ENCODE results near the gene FGG. TPM values are rescaled to one million over a fixed set of nuclear protein-coding genes. Genes with fewer than 3 reads are reported as not detected.
"Not testable (repeated sequence)": the region's sequence is repeated elsewhere in the genome, so short reads cannot be mapped to it uniquely, and the experiment has no call there.

FGG gene
- total RNA-seq, 1 donor from 2014 or later: not detected

DNA sequence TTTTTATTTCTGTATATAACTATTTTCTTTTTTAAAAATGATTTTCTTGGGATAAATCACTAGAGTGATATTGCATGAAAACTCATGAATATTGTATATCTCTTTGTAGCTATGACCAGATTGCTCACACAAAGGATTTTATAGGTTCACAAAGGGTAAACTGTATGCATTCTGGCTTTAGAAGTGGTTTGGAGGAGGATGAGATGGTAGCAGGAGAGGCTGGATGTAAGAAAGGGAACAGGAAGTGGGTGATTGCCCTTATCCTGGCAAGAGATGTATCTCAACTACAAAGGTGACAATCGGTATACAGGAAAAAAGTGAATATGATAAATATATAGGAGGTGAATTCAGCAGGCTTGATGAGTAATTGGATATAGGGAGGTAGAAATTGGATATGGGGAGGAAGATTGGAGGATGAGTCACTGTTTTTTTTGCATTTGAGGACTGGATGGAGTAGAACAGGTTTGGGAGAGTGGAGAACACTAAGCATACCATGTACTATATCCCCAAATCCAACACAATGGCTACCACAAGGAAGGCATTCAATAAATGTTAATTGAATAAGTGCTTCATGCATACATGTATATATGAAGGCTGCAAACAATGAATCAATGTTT, 9.9 kb downstream of the FGG start:
- H3K4me3 ChIP-seq (ENCODE audit: low read depth, low read length): no peak overlapping the region
- H3K36me3 ChIP-seq (ENCODE audit: control insufficient read depth, insufficient read depth, low read length): no peaks in the 10 kb centered on the region
- no peaks in the 10 kb centered on the region for H3K27me3 ChIP-seq (ENCODE audit: control insufficient read depth, insufficient read depth, low read length)
- no peak for DNase-seq (ENCODE audit: low read depth)
- TF ChIP-seq, protein P1, sequence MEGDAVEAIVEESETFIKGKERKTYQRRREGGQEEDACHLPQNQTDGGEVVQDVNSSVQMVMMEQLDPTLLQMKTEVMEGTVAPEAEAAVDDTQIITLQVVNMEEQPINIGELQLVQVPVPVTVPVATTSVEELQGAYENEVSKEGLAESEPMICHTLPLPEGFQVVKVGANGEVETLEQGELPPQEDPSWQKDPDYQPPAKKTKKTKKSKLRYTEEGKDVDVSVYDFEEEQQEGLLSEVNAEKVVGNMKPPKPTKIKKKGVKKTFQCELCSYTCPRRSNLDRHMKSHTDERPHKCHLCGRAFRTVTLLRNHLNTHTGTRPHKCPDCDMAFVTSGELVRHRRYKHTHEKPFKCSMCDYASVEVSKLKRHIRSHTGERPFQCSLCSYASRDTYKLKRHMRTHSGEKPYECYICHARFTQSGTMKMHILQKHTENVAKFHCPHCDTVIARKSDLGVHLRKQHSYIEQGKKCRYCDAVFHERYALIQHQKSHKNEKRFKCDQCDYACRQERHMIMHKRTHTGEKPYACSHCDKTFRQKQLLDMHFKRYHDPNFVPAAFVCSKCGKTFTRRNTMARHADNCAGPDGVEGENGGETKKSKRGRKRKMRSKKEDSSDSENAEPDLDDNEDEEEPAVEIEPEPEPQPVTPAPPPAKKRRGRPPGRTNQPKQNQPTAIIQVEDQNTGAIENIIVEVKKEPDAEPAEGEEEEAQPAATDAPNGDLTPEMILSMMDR (IDR thresholded peaks at IDR 0.05; ENCODE audit: insufficient read depth, low read length, poor library complexity, severe bottlenecking): no peak

DNA sequence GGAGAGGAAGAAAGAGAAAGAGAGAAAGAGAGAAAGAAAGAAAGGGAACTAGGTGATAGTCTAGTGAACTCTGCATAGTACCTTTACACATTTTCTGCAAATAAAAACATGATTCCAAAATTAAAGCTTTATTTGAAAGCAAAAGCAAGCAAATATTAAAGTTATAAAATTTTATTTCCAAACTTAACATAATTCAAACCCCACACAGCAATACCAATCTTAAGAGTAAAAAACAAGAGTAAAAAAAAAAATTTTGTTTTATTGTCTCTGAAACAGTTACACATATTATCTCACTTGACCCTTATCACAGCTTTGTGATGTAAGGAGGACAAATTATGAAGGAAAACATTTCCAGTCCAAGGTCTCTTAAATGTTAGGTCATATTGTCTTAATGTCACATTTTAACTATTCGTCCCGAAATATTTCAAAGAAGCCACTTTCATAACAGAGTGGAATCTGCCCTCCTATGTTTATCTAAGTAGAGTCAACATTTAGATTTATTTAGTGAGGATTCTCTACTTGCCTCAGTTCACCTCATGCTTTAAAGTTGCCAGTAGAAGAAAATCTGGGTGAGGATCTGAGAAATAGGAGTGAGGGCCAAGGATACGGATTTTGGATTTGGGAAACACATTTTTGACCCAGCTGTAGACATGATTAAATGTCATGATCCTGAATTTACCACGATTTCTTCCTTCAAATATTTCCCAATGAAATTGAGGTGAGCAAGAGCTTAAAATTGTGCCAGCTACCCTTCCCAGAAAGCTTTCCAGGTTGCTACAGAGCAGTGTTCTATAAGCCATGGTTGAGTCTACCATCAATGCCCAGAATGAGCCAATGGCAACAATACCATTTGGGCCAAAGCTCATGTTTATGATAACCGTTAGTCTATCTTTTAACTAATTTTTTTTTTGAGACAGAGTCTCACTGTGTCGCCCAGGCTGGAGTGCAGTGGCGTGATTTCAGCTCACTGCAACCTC, 14.4 kb downstream of the FGG start:
- Histone ChIP-seq H3K4me3 (ENCODE audit: low read depth, low read length) (no peak overlapping the region), H3K36me3 (ENCODE audit: control insufficient read depth, insufficient read depth, low read length) (no peaks in the 10 kb centered on the region), H3K27me3 (ENCODE audit: control insufficient read depth, insufficient read depth, low read length) (no peaks in the 10 kb centered on the region)
- TF ChIP-seq, protein P1 (IDR thresholded peaks at IDR 0.05; ENCODE audit: insufficient read depth, low read length, poor library complexity, severe bottlenecking): no peak
- no peak for DNase-seq (ENCODE audit: low read depth)

GRCh38 chr4:154597281-154597680, 15.2 kb downstream of the FGG start:
- DNase-seq (ENCODE audit: low read depth); H3K4me3 ChIP-seq (ENCODE audit: low read depth, low read length); H3K36me3 ChIP-seq (ENCODE audit: control insufficient read depth, insufficient read depth, low read length); H3K27me3 ChIP-seq (ENCODE audit: control insufficient read depth, insufficient read depth, low read length): not testable (repeated sequence)

DNA sequence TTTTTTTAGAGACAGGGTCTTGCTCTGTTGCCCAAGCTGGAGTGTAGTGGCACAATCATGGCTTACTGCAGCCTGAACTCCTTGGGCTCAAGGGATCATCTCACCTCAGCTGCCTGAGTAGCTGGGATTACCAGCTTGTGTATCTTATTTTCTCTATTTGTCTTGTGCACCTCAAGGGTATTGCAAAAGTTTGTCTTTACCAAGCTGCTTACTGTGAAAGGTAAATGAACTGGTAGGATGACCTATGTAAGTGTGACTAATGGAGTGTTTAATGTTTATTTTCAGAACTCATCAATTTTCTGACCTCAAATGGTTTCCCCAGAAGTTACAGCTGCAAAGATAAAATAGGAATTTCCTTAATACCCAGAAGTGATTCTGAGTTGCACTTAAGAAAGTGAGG, 16.6 kb downstream of the FGG start:
- no peaks in the 10 kb centered on the region for H3K36me3 ChIP-seq (ENCODE audit: control insufficient read depth, insufficient read depth, low read length)
- H3K4me3 ChIP-seq (ENCODE audit: low read depth, low read length): no peak overlapping the region
- no peaks in the 10 kb centered on the region for H3K27me3 ChIP-seq (ENCODE audit: control insufficient read depth, insufficient read depth, low read length)
- TF ChIP-seq, protein P1 (IDR thresholded peaks at IDR 0.05; ENCODE audit: insufficient read depth, low read length, poor library complexity, severe bottlenecking): no peak
- DNase-seq (ENCODE audit: low read depth): no peak

DNA sequence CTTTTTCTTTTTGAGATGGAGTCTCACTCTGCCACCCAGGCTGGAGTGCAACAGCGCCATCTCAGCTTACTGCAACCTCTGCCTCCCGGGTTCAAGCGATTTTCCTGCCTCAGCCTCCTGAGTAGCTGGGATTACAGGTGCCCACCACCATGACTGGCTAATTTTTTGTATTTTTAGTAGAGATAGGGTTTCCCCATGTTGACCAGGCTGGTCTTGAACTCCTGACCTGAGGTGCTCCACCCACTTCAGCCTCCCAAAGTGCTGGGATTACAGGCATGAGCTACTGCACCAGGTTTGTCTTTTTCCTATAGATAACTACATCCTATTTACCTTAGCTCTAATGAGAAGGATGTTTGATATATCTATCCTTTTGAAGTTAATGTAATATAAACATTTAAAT, 18.1 kb downstream of the FGG start:
- not testable (repeated sequence) for DNase-seq (ENCODE audit: low read depth)

GRCh38 chr4:154593868-154594267, 18.6 kb downstream of the FGG start:
- no peak for DNase-seq (ENCODE audit: low read depth)
- Histone ChIP-seq H3K4me3 (ENCODE audit: low read depth, low read length) (no peak overlapping the region), H3K27me3 (ENCODE audit: control insufficient read depth, insufficient read depth, low read length) (no peaks in the 10 kb centered on the region), H3K36me3 (ENCODE audit: control insufficient read depth, insufficient read depth, low read length) (no peaks in the 10 kb centered on the region)
- TF ChIP-seq, protein P1 (IDR thresholded peaks at IDR 0.05; ENCODE audit: insufficient read depth, low read length, poor library complexity, severe bottlenecking): no peak

More for the DNA sequence above, 18.1 kb downstream of the FGG start:
- not testable (repeated sequence) for H3K27me3 ChIP-seq (ENCODE audit: control insufficient read depth, insufficient read depth, low read length); H3K4me3 ChIP-seq (ENCODE audit: low read depth, low read length); H3K36me3 ChIP-seq (ENCODE audit: control insufficient read depth, insufficient read depth, low read length)

Measured in kidney epithelial cell (primary cell).